Neural cell (in vitro differentiated cells): ENCODE measurements around the gene RPS18. TPM values are rescaled to one million over a fixed set of nuclear protein-coding genes. Genes with fewer than 3 reads are reported as not detected.

Experiments
- H2AFZ ChIP-seq: fragments of 200-600, 300-800 bp; sonication (generic), shearing (Covaris generic); 2 replicates; pipeline ENCODE4 v1.6.0; 2014; ENCODE audit warnings: low read depth, mild to moderate bottlenecking, antibody characterized with exemption, low read length, moderate library complexity
- H3F3A ChIP-seq: fragments of 200-600 bp; shearing (Covaris generic); 2 replicates; pipeline ENCODE4 v1.6.1; 2016; ENCODE audit warnings: mild to moderate bottlenecking, moderate library complexity, mixed read lengths, antibody characterized with exemption, low read length; ENCODE audit not compliant: insufficient read depth, poor library complexity, severe bottlenecking
- H3K27ac ChIP-seq: fragments of 200-600, 300-800 bp; sonication (generic), shearing (Covaris generic); 2 replicates; pipeline ENCODE4 v1.5.1; 2014; ENCODE audit warnings: mild to moderate bottlenecking, low read length, moderate library complexity
- H3K27me3 ChIP-seq: fragments of 300-800, 200-600 bp; sonication (generic), shearing (Covaris generic); 2 replicates; pipeline ENCODE4 v1.6.0; 2014; ENCODE audit warnings: mild to moderate bottlenecking, low read depth, low read length, moderate library complexity; ENCODE audit not compliant: insufficient read depth
- H3K36me3 ChIP-seq: fragments of 300-800, 200-600 bp; sonication (generic), shearing (Covaris generic); 2 replicates; pipeline ENCODE4 v1.5.1; 2014; ENCODE audit warnings: mild to moderate bottlenecking, antibody characterized with exemption, low read length, moderate library complexity; ENCODE audit not compliant: insufficient read depth
- H3K4me2 ChIP-seq: fragments of 300-800, 200-600 bp; sonication (generic), shearing (Covaris generic); 2 replicates; pipeline ENCODE4 v1.6.0; 2014; ENCODE audit warnings: mild to moderate bottlenecking, low read length
- H3K4me3 ChIP-seq: fragments of 300-800, 200-600 bp; sonication (generic), shearing (Covaris generic); 2 replicates; pipeline ENCODE4 v1.5.1; 2014; ENCODE audit warnings: mild to moderate bottlenecking, low read length, moderate library complexity
- H3K79me2 ChIP-seq: fragments of 200-600 bp; shearing (Covaris generic); replicated peaks from 2 replicates; pipeline ENCODE4 v1.6.0; 2014; ENCODE audit warnings: mild to moderate bottlenecking, low read length, moderate library complexity; ENCODE audit not compliant: insufficient read depth
- H3K9ac ChIP-seq: fragments of 300-800, 200-600 bp; sonication (generic), shearing (Covaris generic); 2 replicates; pipeline ENCODE4 v1.6.1; 2016; ENCODE audit warnings: mild to moderate bottlenecking, low read length, mixed read lengths
- H3K9me2 ChIP-seq: fragments of 200-600 bp; shearing (Covaris generic); 2 replicates; pipeline ENCODE4 v1.6.1; 2016; ENCODE audit warnings: mild to moderate bottlenecking, low read length, mixed read lengths; ENCODE audit not compliant: insufficient read depth
- H3K9me3 ChIP-seq: fragments of 200-600, 300-800 bp; sonication (generic), shearing (Covaris generic); 2 replicates; pipeline ENCODE4 v1.6.1; 2016; ENCODE audit warnings: mild to moderate bottlenecking, mixed run types, low read length, moderate library complexity, mixed read lengths
- H4K20me1 ChIP-seq: fragments of 200-600 bp; shearing (Covaris generic); 2 replicates; pipeline ENCODE4 v1.6.1; 2016; ENCODE audit warnings: mild to moderate bottlenecking, mixed run types; ENCODE audit not compliant: insufficient read depth
- EP300 ChIP-seq: fragments of 450-650 bp; conservative IDR thresholded peaks from 2 replicates; pipeline ENCODE4 v1.6.1; 2014; ENCODE audit warnings: antibody characterized with exemption, mild to moderate bottlenecking, moderate library complexity; ENCODE audit not compliant: poor library complexity, severe bottlenecking
- EZH2 ChIP-seq: fragments of 200-600, 300-800 bp; shearing (Covaris generic), sonication (generic); IDR thresholded peaks from 2 replicates; pipeline ENCODE4 v1.6.1; 2014; ENCODE audit warnings: antibody characterized with exemption, low read length, borderline replicate concordance, mild to moderate bottlenecking; ENCODE audit not compliant: insufficient read depth, poor library complexity, severe bottlenecking
- MXI1 ChIP-seq: fragments of 450-650 bp; conservative IDR thresholded peaks from 2 replicates; pipeline ENCODE4 v1.6.1; 2014; ENCODE audit warnings: antibody characterized with exemption, mild to moderate bottlenecking; ENCODE audit not compliant: poor library complexity, severe bottlenecking
- POLR2AphosphoS5 ChIP-seq: IDR thresholded peaks from 2 replicates; pipeline ENCODE4 v1.6.1; 2012
- RAD21 ChIP-seq: fragments of 450-650 bp; conservative IDR thresholded peaks from 2 replicates; pipeline ENCODE4 v1.6.1; 2014; ENCODE audit warnings: antibody characterized with exemption, mild to moderate bottlenecking, moderate library complexity
- SMC3 ChIP-seq: fragments of 450-650 bp; conservative IDR thresholded peaks from 2 replicates; pipeline ENCODE4 v1.6.1; 2014; ENCODE audit warnings: antibody characterized with exemption, mild to moderate bottlenecking, moderate library complexity; ENCODE audit not compliant: poor library complexity
- TAF1 ChIP-seq: IDR thresholded peaks from 2 replicates; pipeline ENCODE4 v1.6.1; 2012; ENCODE audit warnings: low read depth
- polyA plus RNA-seq: library from polyadenylated mRNA; depleted of rRNA; stranded (reverse); fragments of >200 nt; gene quantifications from 2 replicates; pipeline ENCODE4 v1.2.3, GENCODE V29; 2014
- TF ChIP-seq, protein P1 (sequence below): fragments of 450-650 bp; IDR thresholded peaks from 2 replicates; pipeline ENCODE4 v1.5.1; 2014; ENCODE audit warnings: antibody characterized with exemption, mild to moderate bottlenecking, moderate library complexity; ENCODE audit not compliant: poor library complexity, severe bottlenecking
- TF ChIP-seq, protein P2 (sequence below): IDR thresholded peaks from 2 replicates; pipeline ENCODE4 v1.6.1; 2012; ENCODE audit warnings: borderline replicate concordance

RPS18 gene
- polyA plus RNA-seq, 1 donor from 2014 or later: 2,078 TPM

DNA sequence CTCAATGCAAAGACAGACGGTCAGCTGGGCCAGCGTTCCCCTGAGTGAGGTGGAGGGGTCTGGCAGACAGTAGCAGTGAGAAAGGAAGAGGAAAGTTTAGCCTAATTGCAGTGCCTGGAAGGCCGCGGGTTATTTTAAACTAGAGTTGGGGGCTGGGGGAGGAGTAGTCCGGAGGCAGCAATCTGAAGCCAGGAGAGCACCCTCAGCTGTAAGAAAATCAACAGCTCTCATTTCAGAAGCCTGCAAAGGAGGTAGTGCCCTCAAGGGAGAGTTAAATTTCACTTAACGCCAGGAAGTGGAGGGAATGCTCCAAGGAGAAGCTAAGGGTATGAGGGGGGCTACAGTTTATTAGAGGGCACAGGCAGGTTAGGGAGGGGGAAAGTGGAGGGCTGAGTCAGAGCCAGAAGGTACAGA lies 36.6 kb upstream of the RPS18 start:
- no peaks in the 10 kb centered on the region for H3K27me3 ChIP-seq
- H2AFZ ChIP-seq: no peak overlapping the region

DNA sequence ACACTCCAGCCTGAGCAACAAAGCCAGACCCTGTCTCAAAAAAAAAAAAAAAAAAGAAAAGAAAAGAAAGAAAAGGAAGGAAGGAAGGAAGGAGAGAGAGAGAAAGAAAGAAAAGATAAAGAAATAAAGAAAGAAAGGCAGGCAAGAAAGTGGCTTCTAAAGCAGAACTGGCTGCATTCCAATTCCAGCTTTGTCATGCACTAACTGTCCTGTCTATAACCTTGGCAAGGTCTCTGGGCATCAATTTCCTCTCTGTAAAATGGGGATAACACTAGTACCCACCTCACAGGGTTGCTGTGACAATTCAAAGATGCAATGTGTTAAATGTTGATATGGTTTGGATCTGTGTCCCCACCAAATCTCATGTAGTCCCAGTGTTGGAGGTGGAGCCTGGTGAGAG lies 35.5 kb upstream of the RPS18 start:
- H3K9me2 ChIP-seq: no peaks in the 10 kb centered on the region
- H4K20me1 ChIP-seq: no peaks in the 10 kb centered on the region
- H3K27ac ChIP-seq: no peak overlapping the region
- no peaks in the 10 kb centered on the region for H3K27me3 ChIP-seq
- H3K4me2 ChIP-seq: no peak overlapping the region
- no peaks in the 10 kb centered on the region for H3F3A ChIP-seq
- no peak overlapping the region for H3K9ac ChIP-seq
- no peak overlapping the region for H2AFZ ChIP-seq
- no peaks in the 10 kb centered on the region for H3K9me3 ChIP-seq
- H3K4me3 ChIP-seq: no peak overlapping the region
- H3K36me3 ChIP-seq: no peaks in the 10 kb centered on the region
- no peaks in the 10 kb centered on the region for H3K79me2 ChIP-seq
- TF ChIP-seq EP300: no peak
- no peak for TF ChIP-seq POLR2AphosphoS5
- no peak for TF ChIP-seq RAD21
- TF ChIP-seq, protein P1, sequence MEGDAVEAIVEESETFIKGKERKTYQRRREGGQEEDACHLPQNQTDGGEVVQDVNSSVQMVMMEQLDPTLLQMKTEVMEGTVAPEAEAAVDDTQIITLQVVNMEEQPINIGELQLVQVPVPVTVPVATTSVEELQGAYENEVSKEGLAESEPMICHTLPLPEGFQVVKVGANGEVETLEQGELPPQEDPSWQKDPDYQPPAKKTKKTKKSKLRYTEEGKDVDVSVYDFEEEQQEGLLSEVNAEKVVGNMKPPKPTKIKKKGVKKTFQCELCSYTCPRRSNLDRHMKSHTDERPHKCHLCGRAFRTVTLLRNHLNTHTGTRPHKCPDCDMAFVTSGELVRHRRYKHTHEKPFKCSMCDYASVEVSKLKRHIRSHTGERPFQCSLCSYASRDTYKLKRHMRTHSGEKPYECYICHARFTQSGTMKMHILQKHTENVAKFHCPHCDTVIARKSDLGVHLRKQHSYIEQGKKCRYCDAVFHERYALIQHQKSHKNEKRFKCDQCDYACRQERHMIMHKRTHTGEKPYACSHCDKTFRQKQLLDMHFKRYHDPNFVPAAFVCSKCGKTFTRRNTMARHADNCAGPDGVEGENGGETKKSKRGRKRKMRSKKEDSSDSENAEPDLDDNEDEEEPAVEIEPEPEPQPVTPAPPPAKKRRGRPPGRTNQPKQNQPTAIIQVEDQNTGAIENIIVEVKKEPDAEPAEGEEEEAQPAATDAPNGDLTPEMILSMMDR: no peak
- TF ChIP-seq TAF1: no peak
- TF ChIP-seq, protein P2, sequence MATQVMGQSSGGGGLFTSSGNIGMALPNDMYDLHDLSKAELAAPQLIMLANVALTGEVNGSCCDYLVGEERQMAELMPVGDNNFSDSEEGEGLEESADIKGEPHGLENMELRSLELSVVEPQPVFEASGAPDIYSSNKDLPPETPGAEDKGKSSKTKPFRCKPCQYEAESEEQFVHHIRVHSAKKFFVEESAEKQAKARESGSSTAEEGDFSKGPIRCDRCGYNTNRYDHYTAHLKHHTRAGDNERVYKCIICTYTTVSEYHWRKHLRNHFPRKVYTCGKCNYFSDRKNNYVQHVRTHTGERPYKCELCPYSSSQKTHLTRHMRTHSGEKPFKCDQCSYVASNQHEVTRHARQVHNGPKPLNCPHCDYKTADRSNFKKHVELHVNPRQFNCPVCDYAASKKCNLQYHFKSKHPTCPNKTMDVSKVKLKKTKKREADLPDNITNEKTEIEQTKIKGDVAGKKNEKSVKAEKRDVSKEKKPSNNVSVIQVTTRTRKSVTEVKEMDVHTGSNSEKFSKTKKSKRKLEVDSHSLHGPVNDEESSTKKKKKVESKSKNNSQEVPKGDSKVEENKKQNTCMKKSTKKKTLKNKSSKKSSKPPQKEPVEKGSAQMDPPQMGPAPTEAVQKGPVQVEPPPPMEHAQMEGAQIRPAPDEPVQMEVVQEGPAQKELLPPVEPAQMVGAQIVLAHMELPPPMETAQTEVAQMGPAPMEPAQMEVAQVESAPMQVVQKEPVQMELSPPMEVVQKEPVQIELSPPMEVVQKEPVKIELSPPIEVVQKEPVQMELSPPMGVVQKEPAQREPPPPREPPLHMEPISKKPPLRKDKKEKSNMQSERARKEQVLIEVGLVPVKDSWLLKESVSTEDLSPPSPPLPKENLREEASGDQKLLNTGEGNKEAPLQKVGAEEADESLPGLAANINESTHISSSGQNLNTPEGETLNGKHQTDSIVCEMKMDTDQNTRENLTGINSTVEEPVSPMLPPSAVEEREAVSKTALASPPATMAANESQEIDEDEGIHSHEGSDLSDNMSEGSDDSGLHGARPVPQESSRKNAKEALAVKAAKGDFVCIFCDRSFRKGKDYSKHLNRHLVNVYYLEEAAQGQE: no peak

More for the DNA sequence above, 36.6 kb upstream of the RPS18 start:
- no peaks in the 10 kb centered on the region for H4K20me1 ChIP-seq
- H3K9me3 ChIP-seq: no peaks in the 10 kb centered on the region
- no peak overlapping the region for H3K9ac ChIP-seq
- no peaks in the 10 kb centered on the region for H3K36me3 ChIP-seq
- no peaks in the 10 kb centered on the region for H3K79me2 ChIP-seq
- no peaks in the 10 kb centered on the region for H3K9me2 ChIP-seq
- H3K4me2 ChIP-seq: no peak overlapping the region
- TF ChIP-seq MXI1 (no peak), TAF1 (no peak), EZH2 (no peak), POLR2AphosphoS5 (no peak), SMC3 (no peak), EP300 (no peak), RAD21 (no peak)
- TF ChIP-seq, protein P1: no peak
- TF ChIP-seq, protein P2: no peak
- no peak overlapping the region for H3K4me3 ChIP-seq
- no peak overlapping the region for H3K27ac ChIP-seq
- H3F3A ChIP-seq: no peaks in the 10 kb centered on the region
